Measurements from ENCODE around the gene NUDC. TPM values are rescaled to one million over a fixed set of nuclear protein-coding genes. Genes with fewer than 3 reads are reported as not detected.
A peak's percentile ranks its signal among the peaks of the same experiment; 100 is the strongest.

The NUDC gene
- total and polyA plus RNA-seq, 2 of the 13 experiments (the other 11 are each of a cell fraction or from before 2014, with no cell fraction given): 34.7 to 104 TPM

DNA sequence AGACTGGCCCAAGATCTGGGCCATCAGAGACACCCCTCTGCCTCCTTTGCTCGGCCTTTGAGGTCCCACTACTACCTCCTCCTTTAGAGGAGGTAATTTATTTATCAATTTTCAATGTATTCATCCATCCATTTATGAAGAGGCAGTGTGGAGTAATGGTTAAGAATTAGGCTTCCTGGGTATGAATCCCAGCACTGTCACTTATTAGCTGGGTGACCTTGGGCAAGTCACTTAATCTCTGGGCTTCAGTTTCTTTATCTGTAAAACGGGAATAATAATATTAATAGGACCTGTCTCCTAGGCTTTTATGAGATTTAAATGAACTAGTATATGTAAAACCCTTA, 9.4 kb upstream of the NUDC start (continued):
- TF ChIP-seq, protein P1, sequence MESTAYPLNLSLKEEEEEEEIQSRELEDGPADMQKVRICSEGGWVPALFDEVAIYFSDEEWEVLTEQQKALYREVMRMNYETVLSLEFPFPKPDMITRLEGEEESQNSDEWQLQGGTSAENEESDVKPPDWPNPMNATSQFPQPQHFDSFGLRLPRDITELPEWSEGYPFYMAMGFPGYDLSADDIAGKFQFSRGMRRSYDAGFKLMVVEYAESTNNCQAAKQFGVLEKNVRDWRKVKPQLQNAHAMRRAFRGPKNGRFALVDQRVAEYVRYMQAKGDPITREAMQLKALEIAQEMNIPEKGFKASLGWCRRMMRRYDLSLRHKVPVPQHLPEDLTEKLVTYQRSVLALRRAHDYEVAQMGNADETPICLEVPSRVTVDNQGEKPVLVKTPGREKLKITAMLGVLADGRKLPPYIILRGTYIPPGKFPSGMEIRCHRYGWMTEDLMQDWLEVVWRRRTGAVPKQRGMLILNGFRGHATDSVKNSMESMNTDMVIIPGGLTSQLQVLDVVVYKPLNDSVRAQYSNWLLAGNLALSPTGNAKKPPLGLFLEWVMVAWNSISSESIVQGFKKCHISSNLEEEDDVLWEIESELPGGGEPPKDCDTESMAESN (CRISPR knock-in tag; conservative IDR thresholded peaks at IDR 0.05): peak; percentile 50; the same call in 1 of the 2 replicates
- TF ChIP-seq ATF7-NPFF (CRISPR knock-in tag; IDR thresholded peaks at IDR 0.05; ENCODE audit: low read depth): 0 out of 2 replicates have a peak, but pooled peaks have one; percentile 0
- TF ChIP-seq ZNF607 (CRISPR knock-in tag; IDR thresholded peaks at IDR 0.05; ENCODE audit: borderline replicate concordance): 0 out of 2 replicates have a peak, but pooled peaks have one; percentile 5
- TF ChIP-seq NFYB (CRISPR knock-in tag; IDR thresholded peaks at IDR 0.05): no peak
- TF ChIP-seq ZNF543 (CRISPR knock-in tag; IDR thresholded peaks at IDR 0.05): no peak
- TF ChIP-seq ZNF292 (CRISPR knock-in tag; IDR thresholded peaks at IDR 0.05; ENCODE audit: borderline replicate concordance, low read depth): no peak
- TF ChIP-seq, protein P2, sequence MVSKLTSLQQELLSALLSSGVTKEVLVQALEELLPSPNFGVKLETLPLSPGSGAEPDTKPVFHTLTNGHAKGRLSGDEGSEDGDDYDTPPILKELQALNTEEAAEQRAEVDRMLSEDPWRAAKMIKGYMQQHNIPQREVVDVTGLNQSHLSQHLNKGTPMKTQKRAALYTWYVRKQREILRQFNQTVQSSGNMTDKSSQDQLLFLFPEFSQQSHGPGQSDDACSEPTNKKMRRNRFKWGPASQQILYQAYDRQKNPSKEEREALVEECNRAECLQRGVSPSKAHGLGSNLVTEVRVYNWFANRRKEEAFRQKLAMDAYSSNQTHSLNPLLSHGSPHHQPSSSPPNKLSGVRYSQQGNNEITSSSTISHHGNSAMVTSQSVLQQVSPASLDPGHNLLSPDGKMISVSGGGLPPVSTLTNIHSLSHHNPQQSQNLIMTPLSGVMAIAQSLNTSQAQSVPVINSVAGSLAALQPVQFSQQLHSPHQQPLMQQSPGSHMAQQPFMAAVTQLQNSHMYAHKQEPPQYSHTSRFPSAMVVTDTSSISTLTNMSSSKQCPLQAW (CRISPR knock-in tag; IDR thresholded peaks at IDR 0.05): 0 out of 2 replicates have a peak, but pooled peaks have one; percentile 14
- TF ChIP-seq NR3C1 (CRISPR knock-in tag; IDR thresholded peaks at IDR 0.05): no peak

DNA sequence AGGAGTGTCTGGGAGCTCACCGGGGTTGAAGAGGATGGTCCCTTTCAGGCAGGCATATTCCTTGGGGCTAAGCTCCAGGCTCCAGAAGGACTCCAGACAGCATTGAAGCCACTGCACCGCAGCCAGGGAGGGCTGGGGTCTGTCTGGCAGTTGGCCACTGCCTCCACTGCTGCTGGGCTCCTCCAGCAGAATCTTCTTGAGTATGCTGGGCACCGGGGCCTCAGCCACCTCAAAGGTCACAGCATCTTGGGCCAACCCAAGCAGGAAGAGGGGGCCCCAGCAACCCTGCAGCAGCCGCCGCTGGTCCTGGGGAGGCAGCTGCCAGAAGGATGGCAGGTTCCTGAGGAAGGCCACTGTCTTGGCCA, 8.2 kb upstream of the NUDC start:
- POLR2A ChIA-PET: interaction anchor here (0.6 to 11.5 kb wide), 30 partner anchors 8 to 413 kb away, joined by 3 to 371 read pairs (median 8); partner anchors contain the start of genes GPATCH3, GPN2, KDF1 and NUDC
- DNase-seq (ENCODE audit: low spot score): no peak
- no peak for ATAC-seq
- H3K79me2 ChIP-seq (ENCODE audit: insufficient read depth, low read length): peaks cover 30% of the 10 kb centered on the region
- BruUV-seq (replicated peaks): no TSS peak
- peak overlapping the region; percentile 96 for H3K27ac ChIP-seq (ENCODE audit: extremely low read length, insufficient read depth, low read length)
- peaks cover 57% of the 10 kb centered on the region for H3K4me1 ChIP-seq (ENCODE audit: insufficient read depth, low read length)
- H3K9ac ChIP-seq (ENCODE audit: insufficient read depth, low read depth, low read length): peak overlapping the region; percentile 98
- peaks cover 3 to 8% of the 10 kb centered on the region in 2 experiments; a peak in 3 of 5 replicates for H3K36me3 ChIP-seq (replicated peaks in 1 of 2; ENCODE audit: control insufficient read depth in 1 of 2, insufficient read depth in 2 of 2, low read length in 2 of 2)
- 33% methylated on average over 1 of the region's 5 CpGs for WGBS (ENCODE audit: low lambda C conversion rate)
- in situ Hi-C loops (cut with HindIII; ENCODE audit: extremely low pct_ligation_motif_present, low pct_unique_long_range_greater_than_20kb) (loop anchor here (5.0 kb wide), 1 partner anchor 79 kb away; the partner anchor contains the start of gene TRNP1), intact Hi-C loops (cut with micrococcal nuclease; ENCODE audit: unreplicated experiment) (no loop called here)
- H3K27me3 ChIP-seq (ENCODE audit: control insufficient read depth in 1 of 2, insufficient read depth in 2 of 2, low read length in 2 of 2): no peaks in the 10 kb centered on the region; a peak in 1 of 5 replicates
- H4K20me1 ChIP-seq (ENCODE audit: insufficient read depth, low read length): peaks cover 16% of the 10 kb centered on the region; the same call in 1 of the 2 replicates
- no peak overlapping the region for H2AFZ ChIP-seq (ENCODE audit: low read length)
- H3K9me3 ChIP-seq (ENCODE audit: low read length): no peaks in the 10 kb centered on the region
- CTCF ChIA-PET (ENCODE audit: low intra/inter-chr PET ratio, low total read pairs): interaction anchor here (1.1 kb wide), 1 partner anchor 24 kb away, joined by 3 read pairs; no protein-coding TSS in a partner anchor
- peak overlapping the region; percentile 75 to 97 (median 92) for H3K4me3 ChIP-seq (replicated peaks in 1 of 3; ENCODE audit: insufficient read depth in 1 of 3, low read depth in 2 of 3, low read length in 3 of 3)
- FAIRE-seq: no peak
- peak overlapping the region; percentile 93 for H3K4me2 ChIP-seq (ENCODE audit: low read depth, low read length)
- TF ChIP-seq ZNF501 (CRISPR knock-in tag; IDR thresholded peaks at IDR 0.05) (peak; percentile 14; the same call in 1 of the 2 replicates), XRCC5 (optimal IDR thresholded peaks at IDR 0.05; ENCODE audit: low read length) (no peak), KDM2A (CRISPR knock-in tag; IDR thresholded peaks at IDR 0.05; ENCODE audit: borderline replicate concordance, low read depth) (peak; percentile 2; the same call in 1 of the 2 replicates), ZNF773 (CRISPR knock-in tag; IDR thresholded peaks at IDR 0.05; ENCODE audit: borderline replicate concordance) (no peak), NCOA1 (CRISPR knock-in tag; IDR thresholded peaks at IDR 0.05) (no peak), CENPT (CRISPR knock-in tag; IDR thresholded peaks at IDR 0.05; ENCODE audit: low read depth) (no peak), ZNF230 (CRISPR knock-in tag; IDR thresholded peaks at IDR 0.05) (no peak), REXO4 (CRISPR knock-in tag; IDR thresholded peaks at IDR 0.05; ENCODE audit: borderline replicate concordance) (peak; percentile 62; the same call in 1 of the 2 replicates), MIER2 (CRISPR knock-in tag; IDR thresholded peaks at IDR 0.05) (no peak), ZNF367 (CRISPR knock-in tag; IDR thresholded peaks at IDR 0.05; ENCODE audit: borderline replicate concordance) (no peak), ZNF772 (CRISPR knock-in tag; IDR thresholded peaks at IDR 0.05) (peak; percentile 41; the same call in 1 of the 2 replicates)
- TF ChIP-seq, protein P3, sequence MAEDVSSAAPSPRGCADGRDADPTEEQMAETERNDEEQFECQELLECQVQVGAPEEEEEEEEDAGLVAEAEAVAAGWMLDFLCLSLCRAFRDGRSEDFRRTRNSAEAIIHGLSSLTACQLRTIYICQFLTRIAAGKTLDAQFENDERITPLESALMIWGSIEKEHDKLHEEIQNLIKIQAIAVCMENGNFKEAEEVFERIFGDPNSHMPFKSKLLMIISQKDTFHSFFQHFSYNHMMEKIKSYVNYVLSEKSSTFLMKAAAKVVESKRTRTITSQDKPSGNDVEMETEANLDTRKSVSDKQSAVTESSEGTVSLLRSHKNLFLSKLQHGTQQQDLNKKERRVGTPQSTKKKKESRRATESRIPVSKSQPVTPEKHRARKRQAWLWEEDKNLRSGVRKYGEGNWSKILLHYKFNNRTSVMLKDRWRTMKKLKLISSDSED (CRISPR knock-in tag; IDR thresholded peaks at IDR 0.05): 0 out of 2 replicates have a peak, but pooled peaks have one; percentile 17

Measured in HepG2 (cell line).